ENCODE data around the gene PDE9A. TPM values are rescaled to one million over a fixed set of nuclear protein-coding genes. Genes with fewer than 3 reads are reported as not detected.

Gene PDE9A
- total and polyA plus RNA-seq, 4 experiments from 2014 or later = 2.2 to 9.2 (median 5.3) TPM

GRCh38 chr21:42775891-42776290 lies 122.5 kb downstream of the PDE9A start:
- no peak overlapping the region for H3K27ac Mint-ChIP-seq
- H3K27me3 Mint-ChIP-seq = no peaks in the 10 kb centered on the region
- CTCF ChIA-PET (ENCODE audit: partially characterized antibody) = no interaction called here

GRCh38 chr21:42777064-42777756 lies 123.8 kb downstream of the PDE9A start:
- peaks cover 13% of the 10 kb centered on the region for H3K4me1 ChIP-seq (ENCODE audit: insufficient read depth, low read length)
- Mint-ChIP-seq H3K4me1 (peaks cover 15 to 19% (median 16%) of the 10 kb centered on the region in 4 donors), H3K9me3 (no peaks in the 10 kb centered on the region), H3K27me3 (no peaks in the 10 kb centered on the region), H3K36me3 (peaks cover 3% of the 10 kb centered on the region in 2 donors), H3K27ac (peak overlapping the region in 2 of 7 donors; percentile 53 to 60), H3K4me3 (no peak overlapping the region)
- DNase-seq = no peak
- ChIA-PET POLR2A (ENCODE audit: partially characterized antibody) (no interaction called here), CTCF (ENCODE audit: partially characterized antibody) (no interaction called here)
- intact Hi-C loops (cut with micrococcal nuclease) = no loop called here
- no peak overlapping the region for H3K4me3 ChIP-seq (ENCODE audit: low read length in 2 of 2)
- no peak overlapping the region for H3K27ac ChIP-seq (ENCODE audit: low read depth, low read length)
- H3K9me3 ChIP-seq (ENCODE audit: control insufficient read depth in 1 of 2, low read length in 2 of 2) = no peaks in the 10 kb centered on the region
- H3K27me3 ChIP-seq (ENCODE audit: insufficient read depth, low read length) = no peaks in the 10 kb centered on the region
- H3K36me3 ChIP-seq (ENCODE audit: insufficient read depth, low read length) = no peaks in the 10 kb centered on the region

More at GRCh38 chr21:42775891-42776290, 122.5 kb downstream of the PDE9A start:
- Histone ChIP-seq H3K4me1 (ENCODE audit: insufficient read depth, low read length) (peaks cover under 1% of the 10 kb centered on the region), H3K9me3 (ENCODE audit: control insufficient read depth in 1 of 2, low read length in 2 of 2) (no peaks in the 10 kb centered on the region), H3K27ac (ENCODE audit: low read depth, low read length) (no peak overlapping the region), H3K4me3 (ENCODE audit: low read length in 2 of 2) (no peak overlapping the region), H3K36me3 (ENCODE audit: insufficient read depth, low read length) (no peaks in the 10 kb centered on the region), H3K27me3 (ENCODE audit: insufficient read depth, low read length) (no peaks in the 10 kb centered on the region)
- H3K4me3 Mint-ChIP-seq = no peak overlapping the region
- peaks cover 5 to 7% (median 6%) of the 10 kb centered on the region in 4 donors for H3K4me1 Mint-ChIP-seq
- intact Hi-C loops (cut with micrococcal nuclease) = no loop called here
- H3K9me3 Mint-ChIP-seq = no peaks in the 10 kb centered on the region
- no peak for DNase-seq
- H3K36me3 Mint-ChIP-seq = peaks cover 3 to 7% of the 10 kb centered on the region in 2 donors
- POLR2A ChIA-PET (ENCODE audit: partially characterized antibody) = no interaction called here

GRCh38 chr21:42777757-42778344 lies 124.4 kb downstream of the PDE9A start:
- Mint-ChIP-seq H3K27ac (peak overlapping the region in 2 of 7 donors; percentile 18 to 53), H3K4me1 (peaks cover 19 to 25% (median 21%) of the 10 kb centered on the region in 4 donors), H3K27me3 (no peaks in the 10 kb centered on the region), H3K4me3 (no peak overlapping the region), H3K9me3 (no peaks in the 10 kb centered on the region), H3K36me3 (peaks cover 0 to 2% of the 10 kb centered on the region in 2 donors)
- Histone ChIP-seq H3K4me3 (ENCODE audit: low read length in 2 of 2) (no peak overlapping the region), H3K4me1 (ENCODE audit: insufficient read depth, low read length) (peaks cover 19% of the 10 kb centered on the region), H3K27me3 (ENCODE audit: insufficient read depth, low read length) (no peaks in the 10 kb centered on the region), H3K36me3 (ENCODE audit: insufficient read depth, low read length) (no peaks in the 10 kb centered on the region), H3K27ac (ENCODE audit: low read depth, low read length) (no peak overlapping the region), H3K9me3 (ENCODE audit: control insufficient read depth in 1 of 2, low read length in 2 of 2) (no peaks in the 10 kb centered on the region)
- no peak for DNase-seq
- intact Hi-C loops (cut with micrococcal nuclease) = no loop called here
- ChIA-PET CTCF (ENCODE audit: partially characterized antibody) (no interaction called here), POLR2A (ENCODE audit: partially characterized antibody) (no interaction called here)

DNA sequence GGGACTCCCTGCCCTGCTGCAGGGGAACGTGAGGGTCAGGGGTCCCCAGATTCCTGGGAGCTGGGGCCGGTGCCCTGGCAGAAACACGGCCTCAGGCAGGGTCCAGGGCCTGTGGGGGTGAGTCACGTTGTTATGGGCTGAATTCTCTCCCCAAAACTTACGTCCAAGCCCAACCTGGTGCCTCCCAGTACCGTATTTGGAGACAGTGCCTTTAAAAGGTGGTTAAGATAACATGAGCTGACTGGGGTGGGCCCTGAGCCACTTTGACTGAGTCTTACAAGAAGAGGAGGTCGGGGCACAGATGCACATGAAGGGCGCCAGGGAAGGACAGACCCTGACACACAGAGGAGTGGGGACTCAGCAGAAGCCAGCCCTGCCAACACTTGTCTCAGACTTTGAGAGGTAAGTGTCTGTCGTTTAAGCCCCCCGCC lies 126.0 kb downstream of the PDE9A start:
- Histone ChIP-seq H3K27ac (ENCODE audit: low read depth, low read length) (no peak overlapping the region), H3K9me3 (ENCODE audit: control insufficient read depth in 1 of 2, low read length in 2 of 2) (no peaks in the 10 kb centered on the region), H3K4me3 (ENCODE audit: low read length in 2 of 2) (no peak overlapping the region), H3K27me3 (ENCODE audit: insufficient read depth, low read length) (no peaks in the 10 kb centered on the region), H3K36me3 (ENCODE audit: insufficient read depth, low read length) (no peaks in the 10 kb centered on the region), H3K4me1 (ENCODE audit: insufficient read depth, low read length) (peaks cover 35% of the 10 kb centered on the region)
- POLR2A ChIA-PET (ENCODE audit: partially characterized antibody) = no interaction called here
- intact Hi-C loops (cut with micrococcal nuclease) = no loop called here
- Mint-ChIP-seq H3K27me3 (no peaks in the 10 kb centered on the region), H3K4me1 (peaks cover 25 to 41% (median 35%) of the 10 kb centered on the region in 4 donors), H3K27ac (peak overlapping the region in 1 of 7 donors; percentile 18), H3K4me3 (no peak overlapping the region), H3K9me3 (no peaks in the 10 kb centered on the region), H3K36me3 (no peaks in the 10 kb centered on the region)
- CTCF ChIA-PET (ENCODE audit: partially characterized antibody) = no interaction called here
- DNase-seq = no peak

GRCh38 chr21:42780617-42781016 lies 127.2 kb downstream of the PDE9A start:
- ChIA-PET POLR2A (ENCODE audit: partially characterized antibody) (interaction anchor here (0.7 to 3.9 kb wide), 3 partner anchors 34 to 50 kb away, joined by 3 to 35 read pairs (median 3); no protein-coding TSS in a partner anchor), CTCF (ENCODE audit: partially characterized antibody) (no interaction called here)
- Mint-ChIP-seq H3K27me3 (no peaks in the 10 kb centered on the region), H3K4me3 (peak overlapping the region in 5 of 8 donors; percentile 57 to 80 (median 63)), H3K27ac (peak overlapping the region in 4 of 7 donors; percentile 28 to 75 (median 65)), H3K9me3 (no peaks in the 10 kb centered on the region), H3K4me1 (peaks cover 30 to 49% (median 39%) of the 10 kb centered on the region in 4 donors), H3K36me3 (no peaks in the 10 kb centered on the region)
- no peak for DNase-seq
- H3K4me1 ChIP-seq (ENCODE audit: insufficient read depth, low read length) = peaks cover 43% of the 10 kb centered on the region
- H3K27me3 ChIP-seq (ENCODE audit: insufficient read depth, low read length) = no peaks in the 10 kb centered on the region
- no peaks in the 10 kb centered on the region for H3K36me3 ChIP-seq (ENCODE audit: insufficient read depth, low read length)
- H3K27ac ChIP-seq (ENCODE audit: low read depth, low read length) = no peak overlapping the region
- intact Hi-C loops (cut with micrococcal nuclease) = no loop called here
- no peaks in the 10 kb centered on the region for H3K9me3 ChIP-seq (ENCODE audit: control insufficient read depth in 1 of 2, low read length in 2 of 2)
- H3K4me3 ChIP-seq (ENCODE audit: low read length in 2 of 2) = no peak overlapping the region

DNA sequence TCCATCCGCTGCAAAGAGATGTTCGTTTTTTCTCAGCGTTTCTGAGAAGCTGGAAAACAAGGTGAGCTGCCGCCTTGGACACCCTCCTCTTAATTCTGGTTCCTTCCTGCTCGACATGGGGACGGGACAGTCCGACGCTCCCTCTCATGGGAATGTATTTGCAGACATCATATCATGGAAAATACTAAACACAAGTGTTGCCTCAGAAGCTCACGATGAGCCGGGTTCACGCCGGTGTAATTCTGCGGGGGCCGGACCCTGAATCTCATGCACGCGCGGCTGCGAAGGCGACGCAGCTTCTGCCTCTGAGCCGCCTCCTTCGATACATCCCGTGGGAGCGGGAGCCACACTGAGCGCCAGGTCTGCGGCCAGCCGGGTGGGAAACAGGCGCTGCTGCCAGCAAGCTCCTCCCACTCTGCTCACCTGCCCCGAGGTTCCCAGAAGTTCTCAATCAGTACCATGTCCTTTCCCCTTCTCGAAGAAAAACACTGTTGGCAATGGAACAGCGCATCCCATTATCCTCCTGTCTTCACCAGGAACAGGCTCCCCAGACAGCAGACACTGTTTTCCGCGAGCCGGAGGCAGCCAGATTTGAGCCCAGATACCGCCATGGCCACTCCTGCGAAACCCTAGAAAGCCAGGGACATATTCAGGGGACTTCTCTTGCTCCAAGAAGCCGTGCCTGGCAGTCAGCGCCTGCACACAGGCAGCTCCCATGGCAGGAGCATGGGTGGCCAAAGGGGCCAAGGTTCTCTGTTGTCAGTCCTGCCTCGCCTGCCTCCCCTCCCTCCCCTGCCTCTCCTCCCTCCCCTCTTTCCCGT lies 127.9 kb downstream of the PDE9A start:
- H3K4me3 Mint-ChIP-seq = peak overlapping the region in 7 of 8 donors; percentile 40 to 80 (median 63)
- H3K27me3 Mint-ChIP-seq = no peaks in the 10 kb centered on the region
- no peak for DNase-seq
- H3K4me3 ChIP-seq (ENCODE audit: low read length in 2 of 2) = no peak overlapping the region
- H3K4me1 Mint-ChIP-seq = peaks cover 30 to 51% (median 40%) of the 10 kb centered on the region in 4 donors
- ChIA-PET CTCF (ENCODE audit: partially characterized antibody) (interaction anchor here (1.7 kb wide), 1 partner anchor 36 kb away, joined by 3 read pairs; no protein-coding TSS in a partner anchor), POLR2A (ENCODE audit: partially characterized antibody) (interaction anchor here (0.7 to 3.9 kb wide), 5 partner anchors 35 to 97 kb away, joined by 3 to 35 read pairs (median 3); no protein-coding TSS in a partner anchor)
- no peaks in the 10 kb centered on the region for H3K36me3 ChIP-seq (ENCODE audit: insufficient read depth, low read length)
- no peaks in the 10 kb centered on the region for H3K9me3 Mint-ChIP-seq
- H3K27ac Mint-ChIP-seq = peak overlapping the region in 4 of 7 donors; percentile 62 to 79 (median 66)
- no peaks in the 10 kb centered on the region for H3K36me3 Mint-ChIP-seq
- intact Hi-C loops (cut with micrococcal nuclease) = no loop called here
- H3K9me3 ChIP-seq (ENCODE audit: control insufficient read depth in 1 of 2, low read length in 2 of 2) = no peaks in the 10 kb centered on the region
- no peak overlapping the region for H3K27ac ChIP-seq (ENCODE audit: low read depth, low read length)
- no peaks in the 10 kb centered on the region for H3K27me3 ChIP-seq (ENCODE audit: insufficient read depth, low read length)
- H3K4me1 ChIP-seq (ENCODE audit: insufficient read depth, low read length) = peaks cover 43% of the 10 kb centered on the region
